Right forelimb (tissue), 1 donor: Measurements from ENCODE around the gene DLG2.
"Not testable (repeated sequence)": the region's sequence is repeated elsewhere in the genome, so short reads cannot be mapped to it uniquely, and the experiment has no call there.

Source experiments
- DNase-seq: peaks from one replicate; pipeline ENCODE4 v3.0.0-alpha.2; 2018

The DLG2 gene

GRCh38 chr11:85095239-85095638, 531.9 kb downstream of the DLG2 start:
- DNase-seq, result no peak

- no peak for DNase-seq
Measured at GRCh38 chr11:85094795-85095194, 532.3 kb downstream of the DLG2 start.

- DNase-seq, result no peak
Measured at GRCh38 chr11:85089654-85090053, 537.5 kb downstream of the DLG2 start.

GRCh38 chr11:85088286-85088685, 538.9 kb downstream of the DLG2 start:
- DNase-seq, result no peak

- DNase-seq, result no peak
Measured at GRCh38 chr11:85086504-85087284, 540.5 kb downstream of the DLG2 start.

GRCh38 chr11:85076535-85077330, 550.4 kb downstream of the DLG2 start:
- no peak for DNase-seq

GRCh38 chr11:85062659-85063058, 564.5 kb downstream of the DLG2 start:
- DNase-seq, result no peak

- DNase-seq, result no peak
Measured at GRCh38 chr11:85052636-85053035, 574.5 kb downstream of the DLG2 start.

GRCh38 chr11:85048801-85049200, 578.3 kb downstream of the DLG2 start:
- DNase-seq, result no peak

GRCh38 chr11:85045716-85046115, 581.4 kb downstream of the DLG2 start:
- no peak for DNase-seq

GRCh38 chr11:85044911-85045310, 582.2 kb downstream of the DLG2 start:
- no peak for DNase-seq

GRCh38 chr11:85042361-85042760, 584.8 kb downstream of the DLG2 start:
- no peak for DNase-seq

- no peak for DNase-seq
Measured at GRCh38 chr11:85040166-85040565, 587.0 kb downstream of the DLG2 start.

- DNase-seq, result no peak
Measured at GRCh38 chr11:85029964-85030363, 597.2 kb downstream of the DLG2 start.

GRCh38 chr11:85028329-85029101, 598.6 kb downstream of the DLG2 start:
- DNase-seq, result no peak

- DNase-seq, result no peak
Measured at GRCh38 chr11:85027346-85027745, 599.8 kb downstream of the DLG2 start.

GRCh38 chr11:85021058-85021457, 606.1 kb downstream of the DLG2 start:
- no peak for DNase-seq

- DNase-seq, result no peak
Measured at GRCh38 chr11:84993386-84993785, 633.8 kb downstream of the DLG2 start.

- no peak for DNase-seq
Measured at GRCh38 chr11:84990141-84990540, 637.0 kb downstream of the DLG2 start.

GRCh38 chr11:84987686-84988187, 639.4 kb downstream of the DLG2 start:
- not testable (repeated sequence) for DNase-seq

GRCh38 chr11:84981301-84981700, 645.8 kb downstream of the DLG2 start:
- DNase-seq, result no peak

- DNase-seq, result no peak
Measured at GRCh38 chr11:84969103-84969502, 658.0 kb downstream of the DLG2 start.

- no peak for DNase-seq
Measured at GRCh38 chr11:84965484-84965883, 661.7 kb downstream of the DLG2 start.
